Activated CD4-positive, alpha-beta T cell treated with anti-CD3 and anti-CD28 coated beads, Interleukin-2, amount 50 U/mL, for 24 hours (primary cell): ENCODE data around the gene FLII.
"Not testable (repeated sequence)": the region's sequence is repeated elsewhere in the genome, so short reads cannot be mapped to it uniquely, and the experiment has no call there.

ENCODE experiments used
- DNase-seq, 2 donors: peaks; one replicate each; pipeline ENCODE4 v3.0.0-alpha.2; 2020; ENCODE audit warnings: low read depth in 1 of 2, low spot score in 1 of 2

FLII gene

DNA sequence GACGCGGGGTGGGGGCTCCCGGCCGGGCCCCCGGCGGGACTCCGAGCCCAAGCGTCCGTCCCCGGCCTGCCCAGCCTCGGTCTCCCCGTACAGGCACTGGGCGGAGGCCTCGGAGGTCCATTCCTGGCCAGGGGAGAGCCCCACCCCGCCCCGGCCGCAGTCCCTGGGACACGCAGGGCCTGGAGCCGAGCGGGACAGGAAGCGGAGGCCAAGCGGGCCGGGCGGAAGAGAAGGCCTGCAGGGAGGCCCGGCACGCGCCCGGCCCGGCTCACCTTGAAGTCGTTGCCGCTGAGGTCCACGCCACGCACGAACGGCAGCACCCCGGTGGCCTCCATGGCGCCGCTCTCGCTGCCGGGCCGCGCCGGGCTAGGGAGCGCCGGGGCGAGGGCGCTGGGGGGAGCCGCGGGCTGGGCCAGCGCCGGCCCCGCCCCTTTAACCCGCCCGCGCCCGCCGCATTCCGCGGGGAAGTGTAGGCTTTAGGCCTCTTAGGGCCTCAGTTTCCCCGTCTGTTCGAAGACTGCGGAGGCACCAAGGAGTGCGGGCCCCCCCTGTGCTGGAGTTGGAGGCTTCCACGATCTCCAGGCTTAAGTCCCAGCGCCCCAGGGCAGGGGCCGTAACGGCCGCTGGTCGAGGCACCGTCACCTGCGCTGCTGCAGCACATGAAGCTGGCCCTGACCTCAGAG lies at the start of gene FLII:
FLII (minus strand) TSS at position 383 of the 683 bp plus-strand sequence; CDS start at position 335, 48 bp downstream.
- peak; percentile 29 to 35 for DNase-seq

- DNase-seq = not testable (repeated sequence)
Observed at GRCh38 chr17:18303206-18303605, 44.7 kb upstream of the FLII start.

DNA sequence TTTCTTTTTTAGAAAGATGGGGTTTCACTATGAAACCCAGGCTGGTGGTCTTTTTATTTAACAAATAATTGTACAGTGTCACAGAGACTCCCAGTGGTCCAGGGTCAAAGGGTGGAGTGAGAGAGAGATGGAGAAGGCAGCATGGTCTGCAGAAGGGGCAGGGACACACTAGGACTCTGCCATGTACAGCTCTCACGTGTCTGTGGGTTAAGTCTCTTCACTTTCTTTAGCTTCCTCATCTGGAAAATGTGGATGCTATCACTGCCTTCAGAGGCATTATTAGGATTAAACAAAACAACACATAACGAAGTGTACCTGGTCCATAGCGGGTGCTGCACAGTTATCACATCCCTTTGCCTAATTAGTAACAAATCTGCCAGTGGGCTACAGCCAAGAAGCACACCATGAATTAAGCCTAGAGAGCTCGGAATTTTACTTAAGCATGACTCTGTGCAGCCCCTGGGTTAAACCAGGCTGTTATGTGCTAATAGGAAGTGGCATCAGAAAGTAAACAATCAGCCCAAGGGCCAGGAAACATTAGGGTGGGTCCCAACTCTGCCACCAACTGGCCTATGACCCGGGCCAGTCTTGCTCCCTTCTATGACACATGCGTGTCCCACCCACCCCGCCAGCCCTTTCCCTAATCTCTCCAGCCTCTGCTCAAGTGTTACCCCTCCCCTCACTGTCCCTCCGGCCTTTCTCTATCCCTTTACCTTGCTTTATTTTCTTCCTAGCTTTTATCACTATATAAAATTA lies 42.4 kb upstream of the FLII start:
- no peak for DNase-seq

DNA sequence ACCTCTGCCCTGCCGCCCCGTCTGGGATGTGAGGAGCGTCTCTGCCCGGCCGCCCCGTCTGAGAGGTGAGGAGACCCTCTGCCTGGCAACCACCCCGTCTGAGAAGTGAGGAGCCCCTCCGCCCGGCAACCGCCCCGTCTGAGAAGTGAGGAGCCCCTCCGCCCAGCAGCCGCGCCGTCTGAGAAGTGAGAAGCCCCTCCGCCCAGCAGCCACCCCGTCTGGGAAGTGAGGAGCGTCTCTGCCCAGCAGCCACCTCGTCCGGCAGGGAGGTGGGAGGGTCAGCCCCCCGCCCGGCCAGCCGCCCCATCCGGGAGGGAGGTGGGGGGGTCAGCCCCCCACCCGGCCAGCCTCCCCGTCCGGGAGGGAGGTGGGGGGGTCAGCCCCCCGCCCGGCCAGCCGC lies 39.5 kb upstream of the FLII start:
- DNase-seq = not testable (repeated sequence)

DNA sequence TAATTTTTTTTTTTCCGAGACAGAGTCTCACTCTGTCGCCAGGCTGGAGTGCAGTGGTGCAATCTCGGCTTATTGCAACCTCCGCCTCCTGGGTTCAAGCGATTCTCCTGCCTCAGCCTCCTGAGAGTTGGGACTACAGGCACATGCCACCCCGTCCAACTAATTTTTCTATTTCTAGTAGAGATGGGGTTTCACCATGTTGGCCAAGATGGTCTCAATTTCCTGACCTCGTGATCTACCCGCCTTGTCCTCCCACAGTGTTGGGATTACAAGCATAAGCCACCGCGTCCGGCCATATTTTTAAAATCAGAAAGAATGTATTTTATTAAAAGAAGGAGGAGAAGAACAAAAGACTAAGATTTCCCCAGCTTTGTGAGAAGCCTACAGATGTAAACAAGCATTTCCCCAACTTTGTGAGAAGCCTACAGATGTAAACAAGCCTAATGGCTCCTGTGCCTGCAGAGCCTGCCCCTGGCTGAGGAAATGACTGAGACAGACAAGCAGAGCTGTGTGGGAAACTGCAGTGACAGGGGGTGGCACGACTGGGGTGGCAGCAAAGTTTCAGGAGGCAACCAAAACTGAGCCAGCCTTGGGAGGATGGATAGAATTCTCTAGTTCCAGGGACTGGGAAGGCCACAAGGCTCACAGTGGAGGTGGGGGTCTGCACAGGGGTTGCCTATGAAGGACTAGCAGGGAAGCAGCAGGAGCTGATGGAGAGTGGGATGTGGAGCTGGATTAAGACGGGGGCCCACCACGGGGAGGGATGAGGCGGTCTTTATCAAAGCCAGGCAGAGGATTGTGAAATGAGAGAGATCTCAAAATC lies 33.4 kb upstream of the FLII start:
- no peak for DNase-seq

DNA sequence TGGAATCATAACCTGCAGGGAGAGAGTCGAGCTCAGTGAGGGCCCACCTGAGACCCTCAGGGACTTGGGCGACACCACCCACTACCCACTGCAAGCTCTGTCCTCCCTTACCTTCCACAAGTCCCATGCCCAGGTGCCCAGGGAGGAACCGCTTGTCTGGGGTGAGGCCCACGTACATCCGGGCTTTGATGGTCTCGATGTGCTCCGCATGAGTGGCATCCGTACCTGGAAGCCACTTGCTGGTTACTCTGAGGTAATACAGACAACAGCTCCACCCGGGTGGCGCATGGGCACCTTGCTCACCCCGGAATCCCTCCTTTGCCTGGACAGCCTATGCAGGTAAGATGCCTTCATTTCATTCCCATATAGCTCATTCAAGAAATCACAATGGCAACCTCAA lies 26.8 kb upstream of the FLII start:
- DNase-seq = no peak

GRCh38 chr17:18281788-18282187 lies 23.2 kb upstream of the FLII start:
- DNase-seq = no peak

DNA sequence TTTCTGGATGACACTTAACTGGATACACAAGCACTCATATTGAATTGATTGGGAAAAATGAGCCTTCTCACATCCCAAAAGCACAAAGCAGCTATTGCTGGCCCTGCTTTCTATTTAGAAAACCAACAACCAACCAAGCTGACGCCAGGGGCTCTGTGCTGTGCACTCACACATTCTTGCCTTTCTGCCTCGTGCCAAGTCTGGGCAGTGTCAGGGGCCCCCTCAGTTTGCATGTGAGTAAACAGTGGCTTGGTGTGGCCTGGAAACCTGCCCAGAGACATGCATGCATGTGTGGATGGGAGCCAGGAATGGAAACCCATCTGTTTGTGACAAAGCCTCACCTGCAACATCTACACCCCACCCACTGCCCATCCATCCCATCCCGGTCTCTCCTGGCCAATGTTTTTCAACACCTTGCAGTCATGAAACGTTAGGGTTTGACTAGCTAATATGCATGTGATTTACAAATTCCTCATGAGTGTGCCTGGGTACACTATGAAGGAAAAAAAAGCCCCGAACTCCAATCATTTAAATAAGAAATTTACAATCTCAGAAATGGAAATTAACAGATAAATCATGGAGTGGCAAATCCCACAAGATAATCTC lies 22.3 kb upstream of the FLII start:
- DNase-seq = no peak

DNA sequence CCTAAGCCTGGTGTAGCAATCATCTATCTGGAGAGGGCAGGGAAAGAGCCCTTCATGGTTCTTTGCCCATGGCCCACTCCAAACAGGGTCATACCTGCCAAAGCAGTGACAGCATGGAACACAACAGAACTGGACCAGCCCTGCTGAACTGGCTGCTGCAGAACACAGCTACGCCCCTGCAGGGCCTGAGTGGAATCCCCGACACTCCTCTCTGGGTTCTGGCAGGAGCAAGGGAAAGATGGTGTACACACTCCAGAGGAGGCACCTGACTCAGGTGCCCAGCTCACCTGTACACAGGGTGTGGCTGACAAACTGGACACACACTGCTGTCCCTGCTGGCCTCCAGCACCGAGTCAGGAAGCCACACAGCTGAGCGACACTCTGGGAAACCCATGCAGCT lies 21.7 kb upstream of the FLII start:
- no peak for DNase-seq

- DNase-seq = no peak
Observed at GRCh38 chr17:18278867-18279266, 20.3 kb upstream of the FLII start.

- no peak for DNase-seq
Observed at GRCh38 chr17:18277076-18277475, 18.5 kb upstream of the FLII start.

DNA sequence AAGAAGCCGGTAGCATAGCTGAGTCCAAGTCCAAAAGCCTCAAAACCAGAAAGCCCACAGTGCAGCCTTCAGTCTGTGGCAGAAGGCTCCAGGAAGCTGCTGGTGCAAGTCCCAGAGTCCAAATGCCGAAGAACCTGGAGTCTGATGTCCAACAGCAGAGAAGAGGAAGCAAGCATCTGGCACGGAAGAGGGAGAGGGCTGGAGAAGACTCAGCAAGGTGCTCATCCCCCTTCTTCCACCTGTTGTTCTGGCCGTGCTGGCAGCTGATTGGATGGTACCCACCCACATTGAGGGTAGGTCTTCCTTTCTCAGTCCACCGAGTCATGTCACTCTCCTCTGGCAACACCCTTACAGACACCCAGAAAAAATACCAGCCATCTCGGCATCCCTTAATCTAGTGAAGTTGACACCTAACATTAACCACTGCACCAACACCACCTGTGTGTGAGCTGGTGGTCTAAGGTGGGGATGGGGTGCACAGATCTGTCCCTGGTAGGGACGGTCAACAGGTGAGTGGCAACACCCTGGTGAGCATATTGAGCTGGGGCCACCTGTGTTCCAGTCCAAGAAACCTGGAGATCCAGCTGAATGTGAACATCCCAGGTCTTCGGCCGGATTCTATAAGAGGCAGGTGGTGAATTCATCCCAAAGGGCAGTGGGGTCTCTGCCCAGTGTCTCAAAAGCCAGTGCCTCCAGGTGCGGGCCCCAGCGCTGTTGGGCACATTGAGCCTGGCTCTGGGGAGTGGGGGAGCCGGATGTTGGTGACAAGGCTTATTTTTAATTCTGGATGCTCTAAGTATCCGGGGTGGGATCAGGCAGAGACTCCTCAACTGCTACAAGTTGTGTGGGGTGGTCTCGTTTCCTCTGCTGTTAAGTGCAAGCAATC lies 11.8 kb upstream of the FLII start:
- DNase-seq = no peak

- no peak for DNase-seq
Observed at GRCh38 chr17:18267927-18268711, 9.6 kb upstream of the FLII start.

- DNase-seq = no peak
Observed at GRCh38 chr17:18267366-18267765, 8.8 kb upstream of the FLII start.

GRCh38 chr17:18263885-18264682 lies 5.5 kb upstream of the FLII start:
- no peak for DNase-seq

DNA sequence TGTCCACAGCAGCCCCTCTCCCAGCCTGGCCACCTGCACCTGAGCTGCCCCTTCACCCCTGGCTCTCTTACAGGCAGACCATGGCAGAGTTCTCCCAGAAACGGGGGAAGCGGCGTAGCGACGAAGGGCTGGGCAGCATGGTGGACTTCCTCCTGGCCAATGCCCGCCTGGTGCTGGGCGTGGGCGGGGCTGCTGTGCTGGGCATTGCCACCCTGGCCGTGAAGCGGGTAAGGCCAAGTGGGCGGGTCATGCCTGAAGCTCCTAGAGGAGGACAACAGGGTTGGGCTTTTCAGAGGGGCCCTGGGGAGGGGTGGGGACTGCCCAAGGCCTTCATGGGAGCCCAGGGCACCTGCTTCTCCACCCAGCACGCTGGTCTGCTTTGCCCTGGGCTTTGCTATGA lies 4.1 kb upstream of the FLII start:
- no peak for DNase-seq

DNA sequence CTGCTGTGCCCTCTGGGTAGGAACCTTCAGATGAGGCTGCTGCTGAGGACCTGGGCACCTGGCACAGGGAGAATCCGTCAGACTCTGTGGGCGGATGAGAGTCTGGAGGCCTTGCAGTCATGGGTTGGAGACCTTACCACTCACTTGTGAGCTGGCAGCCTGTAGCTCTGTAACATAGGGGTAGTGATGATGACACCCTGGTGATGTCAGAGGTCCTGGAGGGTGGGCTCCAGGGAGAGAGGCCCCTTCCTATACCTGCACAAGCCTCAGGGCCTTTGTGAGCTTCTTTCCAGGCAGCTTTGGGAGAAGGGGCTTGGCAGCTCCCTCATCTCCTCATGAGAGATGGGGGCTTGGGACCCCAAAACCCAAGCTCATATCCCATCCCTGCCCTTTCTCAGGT lies 3.6 kb upstream of the FLII start:
- DNase-seq = no peak

GRCh38 chr17:18261659-18262058 lies 3.1 kb upstream of the FLII start:
- DNase-seq = no peak

DNA sequence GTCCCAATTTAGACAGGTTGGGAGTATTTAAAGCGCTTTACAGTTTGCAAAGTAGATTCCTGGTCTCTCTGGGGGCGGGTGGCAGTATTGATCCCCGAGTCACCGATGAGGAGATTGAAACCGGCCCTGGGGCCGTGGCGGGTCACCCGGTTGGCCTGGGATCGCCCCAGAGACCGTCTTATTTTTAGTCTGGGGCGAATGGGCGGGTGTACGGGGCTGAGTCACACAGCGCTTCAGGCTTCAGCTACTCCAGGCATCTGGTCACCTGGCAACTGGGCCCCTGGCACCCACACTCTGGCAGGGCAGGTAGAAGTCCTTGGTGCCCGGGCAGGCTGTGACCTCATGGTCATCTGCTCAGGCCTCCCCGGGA lies 2.6 kb upstream of the FLII start:
- DNase-seq = no peak
